GM12875 (cell line): Measurements from ENCODE around the gene PLSCR5.

ENCODE experiments used
- H3K4me3 ChIP-seq: one replicate; pipeline ENCODE4 v1.5.1; 2011; ENCODE audit warnings: low read depth, low read length, control low read depth
- CTCF ChIP-seq: IDR thresholded peaks from 2 replicates; pipeline ENCODE4 v1.5.1; 2011; ENCODE audit warnings: low read depth, mild to moderate bottlenecking, control low read depth, inconsistent platforms, low read length, moderate library complexity, borderline replicate concordance; ENCODE audit not compliant: insufficient read depth

The PLSCR5 gene

GRCh38 chr3:146555311-146555710 is 49.8 kb downstream of the PLSCR5 start:
- no peak overlapping the region for H3K4me3 ChIP-seq
- no peak for TF ChIP-seq CTCF

DNA sequence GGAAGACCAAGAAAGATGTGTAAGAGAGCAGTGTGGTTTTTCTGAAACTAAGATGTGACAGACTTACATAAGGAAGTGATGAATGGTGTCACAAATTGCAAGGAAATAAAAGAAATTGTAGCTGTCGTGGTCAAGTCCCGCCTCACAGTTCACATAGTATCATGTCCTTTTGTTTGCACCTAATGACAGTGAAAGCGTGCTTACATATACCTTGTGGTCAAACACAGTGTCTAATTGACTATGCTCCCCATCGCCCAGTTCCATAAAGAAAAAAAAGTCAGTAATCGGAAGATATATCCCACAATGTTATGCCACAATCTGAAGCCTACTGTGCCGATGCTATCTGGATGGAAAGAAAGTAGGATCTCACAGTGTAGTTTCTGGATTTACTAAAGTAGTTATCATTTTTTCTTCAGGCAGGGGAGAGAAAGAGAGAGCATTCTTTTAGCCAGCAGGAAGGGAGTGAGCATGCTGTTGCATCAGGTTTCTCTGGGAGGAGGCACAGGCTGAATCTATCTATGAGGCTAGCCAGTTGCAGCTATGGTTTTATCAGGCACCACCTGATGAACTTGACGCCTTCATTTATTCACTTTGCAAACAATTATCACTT is 50.9 kb downstream of the PLSCR5 start:
- no peak overlapping the region for H3K4me3 ChIP-seq
- TF ChIP-seq CTCF = no peak

- no peak for TF ChIP-seq CTCF
- no peak overlapping the region for H3K4me3 ChIP-seq
Observed at GRCh38 chr3:146550743-146551510, 54.2 kb downstream of the PLSCR5 start.

GRCh38 chr3:146550070-146550615 is 55.0 kb downstream of the PLSCR5 start:
- no peak for TF ChIP-seq CTCF
- H3K4me3 ChIP-seq = no peak overlapping the region

- TF ChIP-seq CTCF = no peak
- no peak overlapping the region for H3K4me3 ChIP-seq
Observed at GRCh38 chr3:146547235-146547835, 57.8 kb downstream of the PLSCR5 start.

GRCh38 chr3:146546366-146546965 is 58.7 kb downstream of the PLSCR5 start:
- no peak for TF ChIP-seq CTCF
- no peak overlapping the region for H3K4me3 ChIP-seq
